NCI-H2196 (cell line): Measurements from ENCODE around the gene FLT3LG.
A peak's percentile ranks its signal among the peaks of the same experiment; 100 is the strongest.

Source experiments
- DNase-seq: peaks from one replicate; lab custom pipeline; 2025; ENCODE audit not compliant: unreplicated experiment; lab: John Stamatoyannopoulos, UW

Gene FLT3LG

DNA sequence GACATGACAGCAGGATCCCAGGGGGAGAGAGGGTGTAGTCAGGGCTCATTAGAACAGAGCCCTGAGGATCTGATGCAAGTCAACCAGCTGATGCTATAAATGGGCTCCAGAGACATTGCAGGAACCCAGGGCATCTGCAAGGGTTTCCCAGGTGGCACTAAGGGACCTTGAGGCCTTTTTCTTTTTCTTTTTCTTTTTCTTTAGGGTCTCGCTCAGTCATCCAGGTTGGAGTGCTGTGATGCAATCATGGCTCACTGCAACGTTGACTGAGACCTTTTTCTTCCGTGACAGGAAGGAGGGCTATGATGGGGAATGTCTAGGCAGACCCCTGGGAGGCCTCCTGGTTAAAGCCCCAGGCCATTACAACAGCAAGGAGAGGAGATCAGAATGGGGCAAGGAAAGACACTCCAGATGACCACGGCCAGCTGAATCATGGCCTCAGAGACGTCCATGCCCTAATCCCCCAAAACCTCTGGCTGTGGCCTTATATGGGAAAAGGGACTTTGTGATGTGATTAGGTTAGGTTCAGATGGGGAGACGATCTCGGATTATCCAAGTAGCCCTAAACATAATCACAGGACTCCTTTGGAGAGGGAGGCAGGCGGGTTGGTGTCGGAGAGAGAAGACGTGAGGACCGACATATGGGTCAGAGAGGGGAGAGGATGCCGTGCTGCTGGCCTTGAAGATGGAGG lies 33.9 kb downstream of the FLT3LG start:
- no peak for DNase-seq

DNA sequence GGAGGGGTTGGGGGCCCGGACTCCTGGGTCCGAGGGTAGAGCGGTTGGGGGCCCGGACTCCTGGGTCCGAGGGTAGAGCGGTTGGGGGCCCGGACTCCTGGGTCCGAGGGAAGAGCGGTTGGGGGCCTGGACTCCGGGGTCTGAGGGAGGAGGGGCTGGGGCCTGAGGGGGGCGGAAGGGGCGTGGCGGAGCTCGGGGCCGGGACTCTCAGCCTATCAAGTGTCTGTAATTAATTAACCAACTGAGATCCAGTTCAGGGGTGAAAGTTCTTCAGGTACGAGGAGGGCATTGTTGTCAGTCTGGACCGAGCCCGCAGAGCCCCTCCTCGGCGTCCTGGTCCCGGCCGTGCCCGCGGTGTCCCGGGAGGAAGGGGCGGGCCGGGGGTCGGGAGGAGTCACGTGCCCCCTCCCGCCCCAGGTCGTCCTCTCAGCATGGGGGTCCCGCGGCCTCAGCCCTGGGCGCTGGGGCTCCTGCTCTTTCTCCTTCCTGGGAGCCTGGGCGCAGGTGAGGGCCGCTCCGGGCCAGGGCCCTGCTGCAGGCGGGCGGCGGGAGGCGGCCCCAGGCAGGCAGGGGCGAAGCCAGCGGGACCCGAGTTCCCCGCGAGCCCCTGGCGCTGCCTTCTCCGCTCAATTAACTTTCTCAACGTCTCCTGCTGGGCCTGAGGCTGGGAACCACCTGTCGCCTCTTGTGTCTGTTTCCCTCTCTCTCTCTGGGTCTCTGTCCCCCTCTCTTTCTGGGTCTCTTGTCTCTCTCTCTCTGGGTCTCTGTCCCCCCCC lies 39.1 kb downstream of the FLT3LG start:
- DNase-seq, result no peak

DNA sequence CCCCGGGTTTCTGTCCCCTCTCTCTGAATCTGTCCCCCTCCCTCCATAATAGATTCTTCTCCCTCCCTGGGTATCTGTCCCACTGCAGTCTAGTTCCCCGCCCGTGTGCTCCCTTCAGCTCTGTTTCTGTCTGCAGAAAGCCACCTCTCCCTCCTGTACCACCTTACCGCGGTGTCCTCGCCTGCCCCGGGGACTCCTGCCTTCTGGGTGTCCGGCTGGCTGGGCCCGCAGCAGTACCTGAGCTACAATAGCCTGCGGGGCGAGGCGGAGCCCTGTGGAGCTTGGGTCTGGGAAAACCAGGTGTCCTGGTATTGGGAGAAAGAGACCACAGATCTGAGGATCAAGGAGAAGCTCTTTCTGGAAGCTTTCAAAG lies 39.7 kb downstream of the FLT3LG start:
- no peak for DNase-seq

GRCh38 chr19:49514151-49514550 lies 40.1 kb downstream of the FLT3LG start:
- DNase-seq, result no peak

DNA sequence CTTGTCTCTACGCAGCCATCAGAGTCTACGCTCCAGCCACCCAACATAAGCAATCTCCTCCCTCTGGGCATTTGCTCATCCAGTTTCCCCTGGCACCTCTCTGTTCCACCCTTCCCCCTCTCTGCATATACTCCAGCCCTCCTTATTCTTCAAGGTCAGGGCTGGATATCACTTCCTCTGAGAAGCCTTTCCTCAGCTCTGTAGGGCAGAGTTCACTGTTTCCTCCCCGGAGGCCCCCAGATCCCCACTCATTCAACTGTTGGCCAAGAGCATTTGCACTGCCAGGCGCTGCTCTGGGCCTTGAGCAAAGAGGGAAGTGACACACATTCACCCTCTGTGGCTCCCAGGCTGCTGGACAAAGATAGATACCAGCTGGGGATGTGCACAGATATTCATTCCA lies 41.8 kb downstream of the FLT3LG start:
- DNase-seq, result no peak

DNA sequence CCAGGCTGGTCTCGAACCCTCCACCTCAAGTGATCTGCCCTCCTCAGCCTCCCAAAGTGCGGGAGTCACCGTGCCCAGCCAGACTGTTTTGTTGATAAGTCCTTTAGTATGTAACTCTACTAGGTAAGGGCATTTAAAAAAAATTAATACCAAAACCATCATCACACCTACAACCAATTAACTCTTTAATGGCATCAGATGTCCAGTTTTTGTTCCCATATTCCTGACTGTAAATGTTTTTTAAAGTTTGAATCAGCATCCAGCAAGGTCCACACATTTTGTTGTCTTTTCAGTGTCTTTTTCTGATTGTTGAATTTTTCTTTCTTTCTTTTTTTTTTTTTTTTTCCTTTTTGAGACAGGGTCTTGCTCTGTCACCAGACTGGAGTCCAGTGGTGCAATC lies 44.0 kb downstream of the FLT3LG start:
- DNase-seq, result no peak

DNA sequence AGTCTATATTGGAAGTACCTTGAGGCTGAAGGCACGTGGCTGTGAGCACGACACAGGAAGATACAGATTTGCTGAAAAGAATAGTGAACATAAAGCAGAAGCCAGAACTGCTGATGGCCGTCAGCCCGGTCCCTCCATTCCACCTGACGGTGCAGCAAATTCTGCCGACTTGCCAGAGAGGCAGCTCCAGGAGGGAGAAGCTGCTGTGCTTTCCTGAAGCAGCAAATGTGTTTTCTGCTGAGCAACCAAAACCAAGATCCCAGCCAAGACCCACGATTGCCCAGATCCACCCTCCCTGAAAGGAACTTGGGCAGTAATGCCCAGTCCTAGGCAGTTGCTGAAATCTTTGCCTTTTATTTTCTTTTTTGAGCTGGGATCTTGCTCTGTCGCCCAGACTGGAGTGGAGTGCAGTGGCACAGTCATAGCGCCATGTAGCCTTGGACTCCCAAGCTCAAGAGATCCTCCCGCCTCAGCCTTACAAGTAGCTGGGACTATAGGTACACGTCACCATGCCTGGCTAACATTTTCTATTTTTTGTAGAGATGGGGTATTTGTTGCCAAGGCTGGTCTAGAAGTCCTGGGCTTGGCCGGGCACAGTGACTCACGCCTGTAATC lies 46.8 kb downstream of the FLT3LG start:
- no peak for DNase-seq

DNA sequence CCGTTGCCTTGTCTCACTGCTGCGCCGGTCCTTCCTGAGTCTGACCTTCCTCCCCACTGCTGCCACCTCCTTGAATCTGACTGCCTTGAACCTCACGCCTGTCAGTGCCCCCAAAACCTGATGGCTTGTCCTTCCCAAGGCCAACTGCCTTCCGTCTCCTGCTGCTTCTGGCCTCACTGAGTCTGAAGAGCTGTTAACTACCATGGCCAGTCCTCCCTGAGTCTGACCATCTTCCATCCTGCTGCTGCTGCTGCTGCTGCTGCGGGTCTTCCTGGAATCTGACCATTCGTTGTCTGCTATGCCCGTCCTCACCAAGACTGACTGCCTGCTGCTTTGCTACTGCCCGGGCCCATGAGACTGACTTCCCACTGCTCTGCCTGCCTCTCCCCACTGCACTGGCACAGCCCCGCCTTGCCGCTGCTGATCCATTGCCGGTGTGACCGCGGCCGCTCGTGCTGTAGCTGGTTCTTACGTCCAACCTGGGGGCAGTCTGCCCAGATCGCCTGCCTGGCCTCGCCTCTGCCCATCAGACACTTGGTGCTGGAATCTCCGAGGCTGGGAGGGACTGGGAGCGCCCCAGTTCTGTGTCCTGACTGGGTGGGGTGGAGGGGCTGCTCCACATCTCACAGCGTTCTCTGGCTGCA lies 50.9 kb downstream of the FLT3LG start:
- DNase-seq, result no peak

- DNase-seq, result no peak
These were observed 54.3 kb downstream of the FLT3LG start for GRCh38 chr19:49528211-49528771.

DNA sequence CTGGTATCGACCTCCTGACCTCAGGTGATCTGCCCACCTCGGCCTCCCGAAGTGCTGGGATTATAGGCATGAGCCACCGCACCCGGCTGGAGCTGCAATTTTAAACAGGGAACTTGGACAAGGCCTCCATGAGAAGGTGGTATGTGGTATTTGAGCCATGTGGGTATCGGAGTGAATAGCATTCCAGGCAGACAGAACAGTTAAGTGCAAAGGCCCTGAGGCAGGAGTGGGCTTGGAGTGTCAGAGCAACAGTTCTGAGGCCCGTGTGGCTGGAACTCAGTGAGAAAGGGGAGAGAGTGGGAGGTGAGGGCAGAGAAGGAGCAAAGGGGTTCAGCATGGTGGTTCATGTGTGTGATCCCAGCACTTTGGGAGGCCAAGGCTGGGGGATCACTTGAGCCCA lies 56.7 kb downstream of the FLT3LG start:
- no peak for DNase-seq

DNA sequence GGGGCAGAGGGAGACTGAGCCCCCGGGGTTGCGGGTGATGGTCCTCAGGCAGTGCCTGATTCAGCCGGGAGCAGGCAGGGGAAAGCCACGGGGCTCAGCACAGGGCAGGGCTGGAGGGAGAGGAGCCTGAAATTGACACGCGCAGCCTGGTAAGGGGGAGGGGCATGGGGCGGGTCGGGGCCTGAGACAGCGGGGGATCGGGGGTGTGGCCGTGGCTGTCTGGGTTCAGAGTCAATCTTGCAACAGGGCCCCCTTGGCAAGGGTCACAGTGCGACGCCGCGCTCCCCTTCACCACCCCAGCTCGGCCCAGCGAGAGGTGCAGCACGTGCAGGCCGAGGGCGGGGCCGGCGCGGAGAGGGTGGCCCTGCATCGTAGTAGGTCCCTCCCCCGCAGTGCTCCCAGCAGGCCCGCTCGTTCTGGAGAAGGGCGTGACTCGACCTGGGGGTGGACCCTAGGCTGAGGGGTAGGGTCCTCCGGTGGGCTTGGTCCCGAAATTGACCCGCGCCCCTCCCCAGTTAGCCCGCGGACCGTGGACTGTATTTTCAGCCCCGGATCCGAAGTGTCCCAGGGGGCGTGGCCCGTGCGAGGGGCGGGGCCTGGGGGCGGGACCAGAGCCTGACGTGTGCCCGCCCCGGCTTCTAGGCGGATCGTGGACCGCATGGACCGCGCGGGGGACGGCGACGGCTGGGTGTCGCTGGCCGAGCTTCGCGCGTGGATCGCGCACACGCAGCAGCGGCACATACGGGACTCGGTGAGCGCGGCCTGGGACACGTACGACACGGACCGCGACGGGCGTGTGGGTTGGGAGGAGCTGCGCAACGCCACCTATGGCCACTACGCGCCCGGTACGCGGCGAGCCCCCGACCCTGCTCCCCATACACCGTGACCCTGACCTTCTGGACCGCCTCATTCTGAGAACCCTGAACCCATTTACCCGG lies 59.8 kb downstream of the FLT3LG start:
- peak; percentile 76 for DNase-seq

DNA sequence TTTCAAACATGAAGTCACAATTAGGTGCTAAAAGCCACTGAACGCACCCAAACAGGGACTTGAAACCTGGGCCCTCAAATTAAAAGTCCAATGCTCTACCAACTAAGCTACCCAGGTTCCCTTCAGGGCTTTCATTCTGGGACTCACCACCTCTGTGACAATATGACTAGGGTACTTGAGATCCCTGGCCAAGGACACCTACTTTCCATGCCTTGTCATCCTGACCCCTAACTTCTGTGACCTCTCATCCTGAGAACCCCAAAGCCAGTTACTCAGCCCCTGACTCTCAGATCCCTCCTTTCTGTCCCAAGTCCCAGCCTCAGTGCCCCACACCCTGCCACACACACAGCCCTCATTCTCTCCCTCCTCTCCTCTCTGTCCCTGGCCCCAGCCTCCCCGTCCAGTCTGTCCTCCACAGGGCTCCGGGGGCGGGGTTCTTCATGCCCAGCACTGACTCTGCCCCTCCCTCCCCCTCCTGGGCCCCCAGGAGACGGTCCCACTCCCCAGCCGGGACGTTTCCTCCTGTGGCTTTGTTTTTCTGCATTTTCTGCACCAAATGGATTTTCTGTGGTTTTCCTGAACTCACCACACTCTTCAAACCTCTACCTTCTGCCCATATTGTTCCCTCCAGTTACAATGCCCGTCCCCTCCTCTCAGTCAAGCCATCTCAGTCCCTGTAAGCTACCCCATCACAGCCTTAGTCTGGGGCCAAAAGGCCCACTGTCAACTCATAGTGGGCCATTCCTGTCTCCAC lies 60.8 kb downstream of the FLT3LG start:
- DNase-seq, result no peak
